ENCODE data around the gene FIGNL2. TPM values are rescaled to one million over a fixed set of nuclear protein-coding genes. Genes with fewer than 3 reads are reported as not detected.
A peak's percentile ranks its signal among the peaks of the same experiment; 100 is the strongest.

FIGNL2 gene
- total and polyA plus RNA-seq, 7 donors, result 0.01 to 0.20 (median 0.17) TPM

DNA sequence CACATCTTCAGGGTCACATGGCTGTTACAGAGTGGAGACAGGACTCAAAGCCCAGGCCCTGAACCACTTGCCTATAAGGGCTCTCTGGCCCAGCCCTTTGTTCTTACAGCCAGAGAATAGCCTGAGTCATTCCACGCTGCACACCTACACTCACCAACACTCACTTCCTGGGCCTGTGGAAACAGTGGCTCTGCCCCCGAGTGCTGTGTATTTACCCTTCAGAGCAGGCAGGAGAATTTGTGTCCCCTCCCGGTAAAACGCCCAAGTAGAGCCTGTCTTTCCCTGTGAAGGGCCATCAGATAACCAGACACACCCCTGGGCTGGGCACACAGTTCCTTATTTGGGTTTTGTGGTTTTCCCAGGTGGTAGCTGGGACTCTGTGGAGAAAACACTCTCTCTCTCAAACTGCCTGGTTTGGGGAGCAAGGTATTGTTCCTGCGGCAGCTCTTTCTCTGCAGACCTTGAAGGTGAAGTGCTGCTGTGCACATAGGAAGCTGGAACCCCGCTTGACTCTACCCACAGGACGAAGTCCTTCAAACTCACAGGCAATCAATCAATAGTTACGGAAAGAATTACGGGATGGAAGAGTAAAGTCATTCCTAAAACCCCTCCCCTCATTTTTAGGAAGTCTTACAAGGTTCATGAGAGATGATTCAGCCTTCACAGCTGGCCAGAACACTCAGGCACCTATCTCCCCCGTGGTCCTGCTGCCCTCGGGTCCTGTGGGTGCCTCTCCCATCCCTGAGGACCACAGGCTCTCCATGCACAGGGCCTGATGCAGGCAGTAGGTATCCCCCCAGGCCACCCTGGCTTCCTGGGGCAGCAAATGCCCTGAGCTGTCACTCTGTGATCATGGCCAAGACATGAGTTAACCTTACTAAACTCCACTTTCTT lies 20.3 kb downstream of the FIGNL2 start:
- TF ChIP-seq, protein P1, sequence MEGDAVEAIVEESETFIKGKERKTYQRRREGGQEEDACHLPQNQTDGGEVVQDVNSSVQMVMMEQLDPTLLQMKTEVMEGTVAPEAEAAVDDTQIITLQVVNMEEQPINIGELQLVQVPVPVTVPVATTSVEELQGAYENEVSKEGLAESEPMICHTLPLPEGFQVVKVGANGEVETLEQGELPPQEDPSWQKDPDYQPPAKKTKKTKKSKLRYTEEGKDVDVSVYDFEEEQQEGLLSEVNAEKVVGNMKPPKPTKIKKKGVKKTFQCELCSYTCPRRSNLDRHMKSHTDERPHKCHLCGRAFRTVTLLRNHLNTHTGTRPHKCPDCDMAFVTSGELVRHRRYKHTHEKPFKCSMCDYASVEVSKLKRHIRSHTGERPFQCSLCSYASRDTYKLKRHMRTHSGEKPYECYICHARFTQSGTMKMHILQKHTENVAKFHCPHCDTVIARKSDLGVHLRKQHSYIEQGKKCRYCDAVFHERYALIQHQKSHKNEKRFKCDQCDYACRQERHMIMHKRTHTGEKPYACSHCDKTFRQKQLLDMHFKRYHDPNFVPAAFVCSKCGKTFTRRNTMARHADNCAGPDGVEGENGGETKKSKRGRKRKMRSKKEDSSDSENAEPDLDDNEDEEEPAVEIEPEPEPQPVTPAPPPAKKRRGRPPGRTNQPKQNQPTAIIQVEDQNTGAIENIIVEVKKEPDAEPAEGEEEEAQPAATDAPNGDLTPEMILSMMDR (IDR thresholded peaks at IDR 0.05), result no peak
- peak in 1 of 4 donors; percentile 39 for ATAC-seq
- no peak for DNase-seq
- intact Hi-C loops (cut with DNase I), result no loop called here
- peaks cover 0 to 24% (median 0%) of the 10 kb centered on the region in 3 donors for H3K27me3 ChIP-seq (ENCODE audit: insufficient read depth in 3 of 3, low read length in 2 of 3)
- no peaks in the 10 kb centered on the region for H3K4me1 ChIP-seq
- H3K36me3 ChIP-seq (ENCODE audit: insufficient read depth in 1 of 2, low read depth in 1 of 2), result no peaks in the 10 kb centered on the region
- no peak overlapping the region for H3K27ac ChIP-seq
- 68 to 77% (median 69%) methylated on average over 11 of the region's 11 CpGs for WGBS, 3 donors
- no peaks in the 10 kb centered on the region for H3K9me3 ChIP-seq
- H3K4me3 ChIP-seq, result no peak overlapping the region

DNA sequence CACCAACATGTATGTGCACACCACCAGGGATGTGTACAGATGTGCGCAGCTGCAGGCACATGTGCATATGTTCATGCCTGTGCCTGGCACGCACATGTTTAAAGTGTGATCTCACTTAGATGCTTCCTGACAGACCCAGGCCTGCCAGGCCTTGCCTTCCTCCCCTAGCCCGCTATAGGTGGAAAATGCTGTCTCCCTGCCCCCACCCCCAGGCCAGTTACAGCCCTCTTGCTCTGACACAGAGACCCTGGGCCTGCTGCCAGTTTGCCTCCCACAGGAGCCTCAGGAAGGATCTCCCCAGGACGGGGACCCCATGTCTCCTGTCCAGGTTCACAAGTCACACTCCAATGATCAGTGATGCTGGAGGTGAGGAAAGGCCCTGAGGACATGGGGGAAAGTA lies 21.6 kb downstream of the FIGNL2 start:
- Histone ChIP-seq H3K27ac (no peak overlapping the region), H3K36me3 (ENCODE audit: insufficient read depth in 1 of 2, low read depth in 1 of 2) (no peaks in the 10 kb centered on the region), H3K27me3 (ENCODE audit: insufficient read depth in 3 of 3, low read length in 2 of 3) (peaks cover 0 to 24% (median 3%) of the 10 kb centered on the region in 3 donors), H3K4me1 (no peaks in the 10 kb centered on the region), H3K4me3 (no peak overlapping the region), H3K9me3 (no peaks in the 10 kb centered on the region)
- TF ChIP-seq, protein P1 (IDR thresholded peaks at IDR 0.05), result no peak
- ATAC-seq (no peak), DNase-seq (no peak)
- WGBS, 3 donors, result 63 to 81% (median 76%) methylated on average over 4 of the region's 4 CpGs
- intact Hi-C loops (cut with DNase I), result no loop called here

DNA sequence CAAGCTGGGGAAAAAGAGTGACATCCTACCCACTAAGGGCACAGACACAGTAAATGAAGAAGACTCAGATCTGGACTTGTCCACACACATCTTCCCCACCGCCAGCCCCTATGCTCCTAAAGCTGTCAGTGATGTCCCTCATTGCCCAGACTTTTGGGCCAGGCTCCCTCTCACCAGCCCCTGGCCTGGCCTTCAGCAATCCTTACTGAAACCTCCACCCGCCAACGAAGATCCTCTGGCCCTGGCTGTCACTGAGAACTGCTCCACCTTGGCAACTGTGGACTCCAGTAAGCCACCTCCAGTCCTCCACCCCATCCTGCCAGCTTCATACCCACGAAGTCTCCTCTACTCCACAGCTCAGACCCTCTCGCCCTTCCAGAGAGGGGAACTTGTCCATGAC lies 23.3 kb downstream of the FIGNL2 start:
- WGBS, 3 donors, result 71 to 84% (median 82%) methylated on average over 5 of the region's 5 CpGs
- H3K27ac ChIP-seq, result no peak overlapping the region

DNA sequence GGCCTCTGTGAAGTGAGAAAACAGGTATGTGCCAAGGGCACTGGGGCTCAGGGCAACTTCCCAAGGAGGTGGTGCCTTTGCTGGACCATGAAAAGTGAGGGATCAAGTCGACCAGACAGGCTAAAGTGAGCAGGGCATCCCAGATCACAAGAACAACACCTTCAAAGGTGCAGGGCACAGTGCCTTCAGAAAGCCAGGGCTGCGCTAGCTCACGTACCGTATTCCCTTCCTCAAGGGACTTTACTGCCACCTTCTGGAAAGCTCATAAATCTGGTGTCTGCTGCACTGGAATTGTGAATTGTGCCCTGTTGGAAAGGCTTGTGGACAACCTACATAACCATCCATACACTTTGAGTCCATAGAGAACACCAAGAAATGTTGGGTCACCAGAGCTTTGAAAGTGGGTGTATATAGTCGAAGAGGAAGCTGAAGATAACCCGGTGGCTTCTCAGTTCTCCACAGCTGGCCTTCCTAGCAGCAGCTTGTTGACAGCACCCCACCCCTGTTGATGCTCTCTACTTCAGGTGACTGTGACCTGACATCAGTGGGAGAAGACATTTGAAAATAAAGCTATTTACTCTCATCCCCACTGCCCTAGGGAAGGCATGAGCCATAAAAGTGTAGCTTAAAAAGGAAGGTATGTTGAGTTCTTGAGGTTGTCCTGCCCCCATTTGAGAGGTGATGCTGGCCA lies 24.5 kb downstream of the FIGNL2 start:
- ATAC-seq, result no peak
- no peak overlapping the region for H3K4me3 ChIP-seq
- no peaks in the 10 kb centered on the region for H3K9me3 ChIP-seq
- no peak for DNase-seq
- WGBS, 3 donors, result 21 to 36% (median 26%) methylated on average over 6 of the region's 6 CpGs
- intact Hi-C loops (cut with DNase I), result loop anchor here in 1 of 2 donors (2.0 kb wide), 1 partner anchor 401 kb away; no protein-coding TSS in a partner anchor
- no peaks in the 10 kb centered on the region for H3K4me1 ChIP-seq
- no peak overlapping the region for H3K27ac ChIP-seq
- peaks cover 0 to 48% (median 13%) of the 10 kb centered on the region in 3 donors for H3K27me3 ChIP-seq (ENCODE audit: insufficient read depth in 3 of 3, low read length in 2 of 3)
- TF ChIP-seq, protein P1 (IDR thresholded peaks at IDR 0.05), result peak; percentile 46
- no peaks in the 10 kb centered on the region for H3K36me3 ChIP-seq (ENCODE audit: insufficient read depth in 1 of 2, low read depth in 1 of 2)

More for the DNA sequence above, 23.3 kb downstream of the FIGNL2 start:
- H3K4me3 ChIP-seq, result no peak overlapping the region
- no peaks in the 10 kb centered on the region for H3K4me1 ChIP-seq
- no peaks in the 10 kb centered on the region for H3K36me3 ChIP-seq (ENCODE audit: insufficient read depth in 1 of 2, low read depth in 1 of 2)
- H3K27me3 ChIP-seq (ENCODE audit: insufficient read depth in 3 of 3, low read length in 2 of 3), result peaks cover 0 to 39% (median 12%) of the 10 kb centered on the region in 3 donors
- no peaks in the 10 kb centered on the region for H3K9me3 ChIP-seq
- no peak for ATAC-seq
- intact Hi-C loops (cut with DNase I), result no loop called here
- DNase-seq, result no peak
- TF ChIP-seq, protein P1 (IDR thresholded peaks at IDR 0.05), result no peak

All from psoas muscle (tissue), 8 donors.